ENCODE measurements around the gene PDX1.

The PDX1 gene

GRCh38 chr13:27971776-27972477 lies 52.1 kb downstream of the PDX1 start:
- DNase-seq: no peak

GRCh38 chr13:27972478-27972820 lies 52.6 kb downstream of the PDX1 start:
- no peak for DNase-seq

- DNase-seq: no peak
Measured at GRCh38 chr13:27973291-27973690, 53.5 kb downstream of the PDX1 start.

GRCh38 chr13:27973961-27974662 lies 54.3 kb downstream of the PDX1 start:
- no peak for DNase-seq

Data from bone marrow (tissue), 2 donors.